H9 (cell line): ENCODE measurements around the gene RAB5IF. TPM values are rescaled to one million over a fixed set of nuclear protein-coding genes. Genes with fewer than 3 reads are reported as not detected.

ENCODE experiments used
- DNase-seq: peaks from one replicate; pipeline ENCODE4 v3.0.0-alpha.2; 2017
- H2AFZ ChIP-seq: one replicate; pipeline ENCODE4 v1.6.1; 2013; ENCODE audit warnings: mild to moderate bottlenecking, low read length, control low read depth, moderate library complexity
- H2AK5ac ChIP-seq: 2 replicates; pipeline ENCODE4 v1.6.1; 2013; ENCODE audit warnings: low read length, control low read depth, mixed read lengths; ENCODE audit not compliant: insufficient read length
- H2BK120ac ChIP-seq: one replicate; pipeline ENCODE4 v1.6.1; 2013; ENCODE audit warnings: low read depth, mild to moderate bottlenecking, low read length, control low read depth, inconsistent platforms; ENCODE audit not compliant: poor library complexity, severe bottlenecking
- H2BK12ac ChIP-seq: 2 replicates; pipeline ENCODE4 v1.6.1; 2013; ENCODE audit warnings: low read length, control low read depth, mixed read lengths, low read depth; ENCODE audit not compliant: insufficient read length
- H2BK15ac ChIP-seq: 2 replicates; pipeline ENCODE4 v1.6.1; 2013; ENCODE audit warnings: low read depth, low read length, control low read depth
- H2BK20ac ChIP-seq: one replicate; pipeline ENCODE4 v1.6.1; 2013; ENCODE audit warnings: low read depth, mild to moderate bottlenecking, low read length, control low read depth, inconsistent platforms; ENCODE audit not compliant: poor library complexity, severe bottlenecking
- H2BK5ac ChIP-seq: 2 replicates; pipeline ENCODE4 v1.6.1; 2013; ENCODE audit warnings: low read length, control low read depth, mixed read lengths; ENCODE audit not compliant: insufficient read length
- H3K14ac ChIP-seq: 2 replicates; pipeline ENCODE4 v1.6.1; 2013; ENCODE audit warnings: low read length, control low read depth; ENCODE audit not compliant: insufficient read depth
- H3K18ac ChIP-seq: 2 replicates; pipeline ENCODE4 v1.6.1; 2013; ENCODE audit warnings: low read depth, mild to moderate bottlenecking, mixed read lengths, low read length, control low read depth; ENCODE audit not compliant: insufficient read length
- H3K23ac ChIP-seq: 2 replicates; pipeline ENCODE4 v1.6.1; 2013; ENCODE audit warnings: low read length, control low read depth, mixed read lengths, low read depth; ENCODE audit not compliant: insufficient read length
- H3K23me2 ChIP-seq: 2 replicates; pipeline ENCODE4 v1.6.1; 2013; ENCODE audit warnings: low read depth, mild to moderate bottlenecking, mixed read lengths, low read length, control low read depth; ENCODE audit not compliant: insufficient read length, poor library complexity, severe bottlenecking
- H3K27ac ChIP-seq: 2 replicates; pipeline ENCODE4 v1.5.1; 2013; ENCODE audit warnings: low read length, control low read depth, mixed read lengths, low read depth; ENCODE audit not compliant: insufficient read length
- H3K27me3 ChIP-seq: 2 replicates; pipeline ENCODE4 v1.6.1; 2013; ENCODE audit warnings: low read length, control low read depth, inconsistent platforms; ENCODE audit not compliant: insufficient read depth
- H3K4ac ChIP-seq: 2 replicates; pipeline ENCODE4 v1.6.1; 2013; ENCODE audit warnings: low read depth, mild to moderate bottlenecking, control low read depth, inconsistent platforms, low read length, moderate library complexity
- H3K4me1 ChIP-seq: 2 replicates; pipeline ENCODE4 v1.6.1; 2013; ENCODE audit warnings: low read length, control low read depth, inconsistent platforms; ENCODE audit not compliant: insufficient read depth
- H3K4me2 ChIP-seq: 2 replicates; pipeline ENCODE4 v1.6.1; 2013; ENCODE audit warnings: low read length, control low read depth, mixed read lengths; ENCODE audit not compliant: insufficient read length, insufficient read depth
- H3K56ac ChIP-seq: 2 replicates; pipeline ENCODE4 v1.6.1; 2013; ENCODE audit warnings: low read depth, mild to moderate bottlenecking, mixed read lengths, low read length, control low read depth; ENCODE audit not compliant: insufficient read length
- H3K79me1 ChIP-seq: 2 replicates; pipeline ENCODE4 v1.6.1; 2013; ENCODE audit warnings: low read depth, mild to moderate bottlenecking, moderate library complexity, low read length, control low read depth, inconsistent platforms; ENCODE audit not compliant: insufficient read depth, poor library complexity, severe bottlenecking
- H3K79me2 ChIP-seq: 2 replicates; pipeline ENCODE4 v1.6.1; 2013; ENCODE audit warnings: low read length, control low read depth, inconsistent platforms; ENCODE audit not compliant: insufficient read depth
- H3K9ac ChIP-seq: 2 replicates; pipeline ENCODE4 v1.6.1; 2013; ENCODE audit warnings: low read length, control low read depth, mixed read lengths; ENCODE audit not compliant: insufficient read length; ENCODE audit errors: extremely low read depth
- H3K9me3 ChIP-seq: one replicate; pipeline ENCODE4 v1.6.1; 2013; ENCODE audit warnings: low read depth, low read length, inconsistent platforms; ENCODE audit not compliant: control insufficient read depth
- H3T11ph ChIP-seq: one replicate; pipeline ENCODE4 v1.6.1; 2013; ENCODE audit warnings: mild to moderate bottlenecking, low read length, control low read depth, inconsistent platforms
- H4K20me1 ChIP-seq: one replicate; pipeline ENCODE4 v1.6.1; 2013; ENCODE audit not compliant: control insufficient read depth, insufficient read length, insufficient read depth
- H4K5ac ChIP-seq: 2 replicates; pipeline ENCODE4 v1.6.1; 2013; ENCODE audit warnings: low read depth, mild to moderate bottlenecking, mixed read lengths, low read length, control low read depth; ENCODE audit not compliant: insufficient read length
- H4K8ac ChIP-seq: replicated peaks from 2 replicates; pipeline ENCODE4 v1.6.1; 2013; ENCODE audit warnings: low read length, control low read depth, mixed read lengths, low read depth; ENCODE audit not compliant: insufficient read length
- H4K91ac ChIP-seq: 2 replicates; pipeline ENCODE4 v1.6.1; 2013; ENCODE audit warnings: low read depth, mild to moderate bottlenecking, moderate library complexity, mixed read lengths, low read length, control low read depth; ENCODE audit not compliant: insufficient read length
- H3K27ac Mint-ChIP-seq, 3 experiments: 2 replicates in 2 of 3; 3 replicates in 1 of 3; pipeline ENCODE4 v1.8.0; 2020 to 2021; ENCODE audit warnings: mixed read lengths in 3 of 3, mild to moderate bottlenecking in 1 of 3, moderate library complexity in 1 of 3
- H3K27me3 Mint-ChIP-seq: 2 replicates; pipeline ENCODE4 v1.8.0; 2021; ENCODE audit warnings: low read depth, mild to moderate bottlenecking, moderate library complexity, mixed read lengths
- H3K36me3 Mint-ChIP-seq, 3 experiments: 2 replicates in 2 of 3; 3 replicates in 1 of 3; pipeline ENCODE4 v1.8.0; 2020 to 2021; ENCODE audit warnings: low read depth in 3 of 3, mixed read lengths in 3 of 3; ENCODE audit not compliant: insufficient read depth in 1 of 3
- H3K4me1 Mint-ChIP-seq, 2 experiments: 2 replicates each; pipeline ENCODE4 v1.8.0; 2020; ENCODE audit warnings: mixed read lengths in 2 of 2
- H3K4me3 Mint-ChIP-seq, 2 experiments: 2 replicates in 1 of 2; 3 replicates in 1 of 2; pipeline ENCODE4 v1.8.0; 2020 to 2021; ENCODE audit warnings: mild to moderate bottlenecking in 2 of 2, mixed read lengths in 2 of 2, moderate library complexity in 1 of 2
- H3K9me3 Mint-ChIP-seq, 2 experiments: 2 replicates in 1 of 2; 3 replicates in 1 of 2; pipeline ENCODE4 v1.8.0; 2020; ENCODE audit warnings: mild to moderate bottlenecking in 2 of 2, mixed read lengths in 2 of 2, moderate library complexity in 1 of 2
- WGBS: extraction: QIAGEN DNeasy Blood & Tissue Kit; methylation state at CpG from one replicate; pipeline ENCODE4 v1.1.7; 2013; ENCODE audit warnings: missing lambda C conversion rate, low lambda C conversion rate, mixed read lengths; ENCODE audit not compliant: insufficient read length; ENCODE audit errors: extremely low coverage; 5-methylcytosine and 5-hydroxymethylcytosine counted together
- total RNA-seq: library from RNA; stranded (reverse); gene quantifications from 2 replicates; pipeline ENCODE4 v1.2.1, GENCODE V29; 2021
- TF ChIP-seq, protein P1 (sequence below): fragments of 200-600 bp; sonication (generic); conservative IDR thresholded peaks from 3 replicates; pipeline ENCODE4 v1.8.0; 2021; ENCODE audit warnings: antibody characterized with exemption, mild to moderate bottlenecking

Gene RAB5IF
- total RNA-seq, 1 experiment from 2014 or later = 96.5 TPM

DNA sequence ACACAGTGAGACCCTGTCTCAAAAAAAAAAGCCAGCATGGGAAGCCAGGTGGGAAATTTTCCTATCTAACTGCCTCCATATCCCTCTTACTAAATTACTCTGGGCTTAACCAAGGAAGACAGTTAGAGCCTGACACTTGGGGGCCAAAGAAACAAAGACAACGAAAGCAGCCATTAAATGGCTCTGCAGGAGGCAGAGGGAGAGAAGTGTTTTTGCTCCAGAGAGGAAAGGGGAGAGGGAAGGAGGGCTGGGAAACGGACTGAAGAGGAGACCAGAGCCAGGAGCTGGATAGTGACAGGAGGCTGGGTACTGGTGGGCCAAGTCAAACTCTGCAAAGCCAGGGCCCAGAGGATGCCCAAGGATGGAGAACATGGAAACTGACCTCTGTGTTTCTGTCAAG is 42.9 kb upstream of the RAB5IF start:
- peak overlapping the region; percentile 13 for H3K4me2 ChIP-seq

More for the DNA sequence above, 42.9 kb upstream of the RAB5IF start:
- H2BK5ac ChIP-seq = no peak overlapping the region
- H3K23me2 ChIP-seq = no peaks in the 10 kb centered on the region
- peak; percentile 52 for DNase-seq
- no peak overlapping the region for H2BK20ac ChIP-seq
- no peak overlapping the region for H2BK12ac ChIP-seq
- no peak overlapping the region for H3K14ac ChIP-seq
- peaks cover 2% of the 10 kb centered on the region; the same call in 1 of the 2 replicates for H3K4me1 ChIP-seq
- Mint-ChIP-seq H3K4me3 (peak overlapping the region in 1 of 2 experiments; percentile 11; a peak in 2 of 5 replicates), H3K36me3 (peaks cover 15 to 33% (median 17%) of the 10 kb centered on the region in 3 experiments), H3K27me3 (peaks cover 1% of the 10 kb centered on the region; the same call in 1 of the 2 replicates), H3K27ac (peak overlapping the region in 2 of 3 experiments; percentile 42 to 89; a peak in 4 of 7 replicates), H3K4me1 (peaks cover 20 to 27% of the 10 kb centered on the region in 2 experiments), H3K9me3 (peaks cover 12 to 14% of the 10 kb centered on the region in 2 experiments)
- H3K56ac ChIP-seq = no peak overlapping the region
- no peak overlapping the region for H2BK120ac ChIP-seq
- no peaks in the 10 kb centered on the region for H3K27me3 ChIP-seq
- no peak overlapping the region for H2AFZ ChIP-seq
- H3K23ac ChIP-seq = no peak overlapping the region
- H3K18ac ChIP-seq = no peak overlapping the region
- H4K5ac ChIP-seq = no peak overlapping the region
- H3K79me2 ChIP-seq = no peaks in the 10 kb centered on the region; the same call in 1 of the 2 replicates
- H3K4ac ChIP-seq = no peak overlapping the region
- no peak overlapping the region for H3K9ac ChIP-seq
- H4K91ac ChIP-seq = no peak overlapping the region
- H4K20me1 ChIP-seq = no peaks in the 10 kb centered on the region
- no peaks in the 10 kb centered on the region for H3K79me1 ChIP-seq
- TF ChIP-seq, protein P1, sequence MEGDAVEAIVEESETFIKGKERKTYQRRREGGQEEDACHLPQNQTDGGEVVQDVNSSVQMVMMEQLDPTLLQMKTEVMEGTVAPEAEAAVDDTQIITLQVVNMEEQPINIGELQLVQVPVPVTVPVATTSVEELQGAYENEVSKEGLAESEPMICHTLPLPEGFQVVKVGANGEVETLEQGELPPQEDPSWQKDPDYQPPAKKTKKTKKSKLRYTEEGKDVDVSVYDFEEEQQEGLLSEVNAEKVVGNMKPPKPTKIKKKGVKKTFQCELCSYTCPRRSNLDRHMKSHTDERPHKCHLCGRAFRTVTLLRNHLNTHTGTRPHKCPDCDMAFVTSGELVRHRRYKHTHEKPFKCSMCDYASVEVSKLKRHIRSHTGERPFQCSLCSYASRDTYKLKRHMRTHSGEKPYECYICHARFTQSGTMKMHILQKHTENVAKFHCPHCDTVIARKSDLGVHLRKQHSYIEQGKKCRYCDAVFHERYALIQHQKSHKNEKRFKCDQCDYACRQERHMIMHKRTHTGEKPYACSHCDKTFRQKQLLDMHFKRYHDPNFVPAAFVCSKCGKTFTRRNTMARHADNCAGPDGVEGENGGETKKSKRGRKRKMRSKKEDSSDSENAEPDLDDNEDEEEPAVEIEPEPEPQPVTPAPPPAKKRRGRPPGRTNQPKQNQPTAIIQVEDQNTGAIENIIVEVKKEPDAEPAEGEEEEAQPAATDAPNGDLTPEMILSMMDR = no peak
- H2AK5ac ChIP-seq = no peak overlapping the region
- H2BK15ac ChIP-seq = no peak overlapping the region
- no CpG with 5 or more reads among the region's 2 CpGs for WGBS
- no peaks in the 10 kb centered on the region for H3K9me3 ChIP-seq
- H4K8ac ChIP-seq = no peak overlapping the region
- H3T11ph ChIP-seq = no peak overlapping the region
- no peak overlapping the region for H3K27ac ChIP-seq
